LNCAP (cell line): ENCODE data around the gene C17orf50.

Source experiments
- CTCF ChIP-seq: fragments of 450-650 bp; IDR thresholded peaks from 2 replicates; pipeline ENCODE4 v1.5.1; 2017; ENCODE audit warnings: mild to moderate bottlenecking

C17orf50 gene

GRCh38 chr17:35760587-35760986, at the start of gene C17orf50:
TSS of gene C17orf50 (plus strand) at chr17:35760887. CDS start at chr17:35760942, 55 bp downstream.
- TF ChIP-seq CTCF = no peak

DNA sequence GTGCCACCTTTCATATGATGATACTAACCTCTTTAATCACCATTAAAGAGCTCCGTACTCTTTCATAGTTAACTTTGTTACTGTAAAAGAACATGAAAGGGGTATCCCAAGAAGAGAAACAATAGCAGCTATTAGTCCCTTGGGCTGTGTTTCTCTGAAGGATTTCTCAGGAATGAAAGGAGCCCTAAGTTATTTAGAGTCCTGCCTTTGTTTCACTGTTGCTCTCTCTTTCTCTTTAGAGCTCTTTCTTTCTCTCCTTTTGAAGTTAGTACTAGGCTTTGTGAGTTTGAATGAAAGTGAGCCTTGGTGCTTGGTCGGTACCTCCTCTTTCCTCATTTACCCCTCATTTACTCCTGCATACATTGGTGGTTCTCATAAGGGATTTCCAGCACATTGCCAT, 49.7 kb upstream of the C17orf50 start:
- no peak for TF ChIP-seq CTCF

GRCh38 chr17:35713069-35713728, 47.5 kb upstream of the C17orf50 start:
- TF ChIP-seq CTCF = no peak

GRCh38 chr17:35714988-35715387, 45.7 kb upstream of the C17orf50 start:
- TF ChIP-seq CTCF = no peak

DNA sequence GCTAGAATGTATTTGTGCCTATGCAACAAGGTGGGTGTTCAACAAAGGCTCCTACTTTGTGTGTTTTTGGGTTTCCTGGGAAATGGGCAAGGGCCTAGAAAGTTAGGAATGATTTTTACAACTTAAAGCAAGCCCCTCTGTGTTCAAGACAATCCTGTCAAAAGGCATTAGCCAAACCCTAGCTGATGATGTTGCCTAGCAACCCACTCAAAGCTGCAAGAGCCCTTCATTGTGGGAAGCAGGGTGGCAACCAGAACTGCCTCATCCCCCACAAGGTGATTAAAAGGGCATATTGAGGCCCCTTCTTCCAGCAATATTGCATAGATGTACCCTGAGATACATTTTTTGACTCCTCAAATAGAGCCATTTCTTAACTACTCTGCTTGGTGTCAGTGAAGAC, 45.3 kb upstream of the C17orf50 start:
- TF ChIP-seq CTCF = no peak

DNA sequence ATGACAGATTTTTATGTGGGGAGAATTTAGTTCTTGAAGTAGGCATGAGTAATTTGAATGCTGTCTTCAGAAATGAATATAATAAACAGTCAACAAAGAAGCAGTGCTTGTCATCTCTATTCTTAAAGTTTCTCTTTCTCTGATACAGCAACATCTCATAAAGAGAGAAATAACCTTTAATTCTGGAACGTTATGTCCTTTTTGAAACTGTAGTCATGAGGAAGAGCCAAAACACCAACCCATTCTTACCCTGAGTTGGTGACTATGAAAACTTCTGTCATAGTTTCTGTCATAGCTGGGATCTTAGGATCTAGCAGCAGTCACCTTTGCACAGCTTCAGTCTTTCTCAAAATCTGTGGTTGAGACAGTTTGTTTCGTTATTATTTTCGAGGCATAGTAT, 44.5 kb upstream of the C17orf50 start:
- TF ChIP-seq CTCF = no peak

- TF ChIP-seq CTCF = no peak
Observed at GRCh38 chr17:35716897-35717465, 43.7 kb upstream of the C17orf50 start.

- no peak for TF ChIP-seq CTCF
Observed at GRCh38 chr17:35717475-35717874, 43.2 kb upstream of the C17orf50 start.
